Tibial nerve (tissue), 4 donors: ENCODE measurements around the gene RAB6B.

Experiments
- EP300 ChIP-seq, 2 donors: sonication (generic); formaldehyde crosslinking; IDR thresholded peaks; one replicate each; pipeline ENCODE4 v1.6.1; 2017; ENCODE audit warnings: antibody characterized with exemption in 2 of 2, mild to moderate bottlenecking in 1 of 2
- POLR2A ChIP-seq, 2 donors: fragments of 450-650 bp; IDR thresholded peaks; one replicate each; pipeline ENCODE4 v1.6.1; 2017; ENCODE audit warnings: antibody characterized with exemption in 2 of 2, mild to moderate bottlenecking in 2 of 2, moderate library complexity in 2 of 2
- TF ChIP-seq, protein P1 (sequence below), 5 experiments: fragments of 200-600 bp in 3 of 5; fragments of 450-650 bp in 2 of 5; sonication (generic) in 3 of 5; IDR thresholded peaks; one replicate each; pipeline ENCODE4 v1.5.1; 2016 to 2019; ENCODE audit warnings: antibody characterized with exemption in 5 of 5, mild to moderate bottlenecking in 3 of 5, moderate library complexity in 2 of 5

DNA sequence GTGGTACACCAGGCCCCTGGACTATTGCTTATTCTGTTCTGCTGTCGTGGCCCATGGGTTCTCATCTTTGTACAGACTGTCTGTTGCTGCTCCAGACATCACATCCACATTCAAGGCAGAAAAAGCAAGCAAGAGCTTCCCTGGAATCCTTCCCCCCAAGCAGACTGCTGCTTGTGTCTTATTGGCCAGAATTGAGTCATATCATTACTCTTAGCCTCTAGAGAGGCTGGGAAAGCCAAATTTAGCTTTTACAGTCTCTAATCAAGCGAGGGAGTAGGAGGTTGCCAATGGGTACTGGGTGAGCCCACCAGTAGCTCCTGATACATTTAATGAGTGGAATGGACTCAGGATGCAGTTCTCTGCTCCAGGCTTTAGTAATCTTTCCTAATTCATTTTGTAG is 39.4 kb downstream of the RAB6B start:
- TF ChIP-seq, protein P1, sequence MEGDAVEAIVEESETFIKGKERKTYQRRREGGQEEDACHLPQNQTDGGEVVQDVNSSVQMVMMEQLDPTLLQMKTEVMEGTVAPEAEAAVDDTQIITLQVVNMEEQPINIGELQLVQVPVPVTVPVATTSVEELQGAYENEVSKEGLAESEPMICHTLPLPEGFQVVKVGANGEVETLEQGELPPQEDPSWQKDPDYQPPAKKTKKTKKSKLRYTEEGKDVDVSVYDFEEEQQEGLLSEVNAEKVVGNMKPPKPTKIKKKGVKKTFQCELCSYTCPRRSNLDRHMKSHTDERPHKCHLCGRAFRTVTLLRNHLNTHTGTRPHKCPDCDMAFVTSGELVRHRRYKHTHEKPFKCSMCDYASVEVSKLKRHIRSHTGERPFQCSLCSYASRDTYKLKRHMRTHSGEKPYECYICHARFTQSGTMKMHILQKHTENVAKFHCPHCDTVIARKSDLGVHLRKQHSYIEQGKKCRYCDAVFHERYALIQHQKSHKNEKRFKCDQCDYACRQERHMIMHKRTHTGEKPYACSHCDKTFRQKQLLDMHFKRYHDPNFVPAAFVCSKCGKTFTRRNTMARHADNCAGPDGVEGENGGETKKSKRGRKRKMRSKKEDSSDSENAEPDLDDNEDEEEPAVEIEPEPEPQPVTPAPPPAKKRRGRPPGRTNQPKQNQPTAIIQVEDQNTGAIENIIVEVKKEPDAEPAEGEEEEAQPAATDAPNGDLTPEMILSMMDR (IDR thresholded peaks at IDR 0.05), result no peak
- TF ChIP-seq EP300 (IDR thresholded peaks at IDR 0.05), result no peak
- no peak for TF ChIP-seq POLR2A (IDR thresholded peaks at IDR 0.05)
